ENCODE measurements around the gene DHRS7B. TPM values are rescaled to one million over a fixed set of nuclear protein-coding genes. Genes with fewer than 3 reads are reported as not detected.
"Not testable (repeated sequence)": the region's sequence is repeated elsewhere in the genome, so short reads cannot be mapped to it uniquely, and the experiment has no call there.

DHRS7B gene
- total and polyA plus RNA-seq, 11 donors = 20.2 to 45.2 (median 35.7) TPM

GRCh38 chr17:21105064-21105894 lies 21.5 kb upstream of the DHRS7B start:
- no peak for ATAC-seq
- 65 to 80% (median 74%) methylated on average over 5 of the region's 5 CpGs for WGBS, 4 donors
- no peak overlapping the region for H3K4me3 ChIP-seq
- DNase-seq = no peak
- TF ChIP-seq CTCF (IDR thresholded peaks at IDR 0.05) (no peak), POLR2A (IDR thresholded peaks at IDR 0.05) (no peak)
- H3K36me3 ChIP-seq = no peaks in the 10 kb centered on the region
- no peaks in the 10 kb centered on the region for H3K9me3 ChIP-seq
- intact Hi-C loops (cut with DNase I) = no loop called here
- peaks cover 0 to under 1% (median 0%) of the 10 kb centered on the region in 12 donors for H3K4me1 ChIP-seq
- no peaks in the 10 kb centered on the region for H3K27me3 ChIP-seq
- no peak overlapping the region for H3K27ac ChIP-seq

- Histone ChIP-seq H3K4me1 (no peaks in the 10 kb centered on the region), H3K36me3 (no peaks in the 10 kb centered on the region), H3K27ac (no peak overlapping the region), H3K9me3 (no peaks in the 10 kb centered on the region), H3K4me3 (no peak overlapping the region), H3K27me3 (no peaks in the 10 kb centered on the region)
- WGBS, 4 donors = 89 to 96% (median 92%) methylated on average over 3 of the region's 3 CpGs
- DNase-seq (no peak), ATAC-seq (no peak)
- intact Hi-C loops (cut with DNase I) = no loop called here
- TF ChIP-seq POLR2A (IDR thresholded peaks at IDR 0.05) (no peak), CTCF (IDR thresholded peaks at IDR 0.05) (no peak)
These were observed 20.4 kb upstream of the DHRS7B start for GRCh38 chr17:21106316-21106715.

- ATAC-seq; H3K9me3 ChIP-seq; H3K4me1 ChIP-seq; intact Hi-C loops (cut with DNase I); H3K4me3 ChIP-seq; DNase-seq; H3K36me3 ChIP-seq; H3K27me3 ChIP-seq; H3K27ac ChIP-seq: not testable (repeated sequence)
- 74 to 84% (median 80%) methylated on average over 7 of the region's 7 CpGs for WGBS, 4 donors
These were observed 19.6 kb upstream of the DHRS7B start for GRCh38 chr17:21107067-21107650.

GRCh38 chr17:21108651-21109050 lies 18.1 kb upstream of the DHRS7B start:
- Histone ChIP-seq H3K27me3 (no peaks in the 10 kb centered on the region), H3K4me3 (no peak overlapping the region), H3K4me1 (peaks cover 0 to 5% (median 0%) of the 10 kb centered on the region in 12 donors), H3K9me3 (no peaks in the 10 kb centered on the region), H3K36me3 (no peaks in the 10 kb centered on the region), H3K27ac (no peak overlapping the region)
- WGBS, 4 donors = 84 to 86% (median 84%) methylated on average over 3 of the region's 3 CpGs
- DNase-seq (no peak), ATAC-seq (no peak)
- TF ChIP-seq CTCF (IDR thresholded peaks at IDR 0.05) (no peak), POLR2A (IDR thresholded peaks at IDR 0.05) (no peak)
- intact Hi-C loops (cut with DNase I) = no loop called here

Data from heart left ventricle (tissue), 16 donors.